Gastroesophageal sphincter (tissue), 3 donors: ENCODE results near the gene SCRN1.

Experiments used
- CTCF ChIP-seq, 4 experiments: fragments of 200-600 bp in 2 of 4; fragments of 450-650 bp in 2 of 4; sonication (generic) in 1 of 4; IDR thresholded peaks; one replicate each; pipeline ENCODE4 v1.5.1; 2017 to 2019; ENCODE audit warnings: antibody characterized with exemption in 4 of 4, mild to moderate bottlenecking in 2 of 4, moderate library complexity in 2 of 4
- EP300 ChIP-seq: sonication (generic); formaldehyde crosslinking; IDR thresholded peaks from one replicate; pipeline ENCODE4 v1.6.1; 2017; ENCODE audit warnings: antibody characterized with exemption, mild to moderate bottlenecking
- POLR2A ChIP-seq, 2 donors: fragments of 450-650 bp; IDR thresholded peaks; one replicate each; pipeline ENCODE4 v1.6.1; 2017; ENCODE audit warnings: antibody characterized with exemption in 2 of 2, mild to moderate bottlenecking in 2 of 2, moderate library complexity in 1 of 2
- POLR2AphosphoS5 ChIP-seq: sonication (generic); formaldehyde crosslinking; IDR thresholded peaks from one replicate; pipeline ENCODE4 v1.6.1; 2017; ENCODE audit warnings: antibody characterized with exemption

- TF ChIP-seq CTCF (IDR thresholded peaks at IDR 0.05) (no peak), EP300 (no peak), POLR2AphosphoS5 (no peak), POLR2A (IDR thresholded peaks at IDR 0.05) (no peak)
These were observed 41.0 kb downstream of the SCRN1 start for GRCh38 chr7:29948587-29948986.
